ENCODE measurements around the gene ZFC3H1.
"Not testable (repeated sequence)": the region's sequence is repeated elsewhere in the genome, so short reads cannot be mapped to it uniquely, and the experiment has no call there.

DNA sequence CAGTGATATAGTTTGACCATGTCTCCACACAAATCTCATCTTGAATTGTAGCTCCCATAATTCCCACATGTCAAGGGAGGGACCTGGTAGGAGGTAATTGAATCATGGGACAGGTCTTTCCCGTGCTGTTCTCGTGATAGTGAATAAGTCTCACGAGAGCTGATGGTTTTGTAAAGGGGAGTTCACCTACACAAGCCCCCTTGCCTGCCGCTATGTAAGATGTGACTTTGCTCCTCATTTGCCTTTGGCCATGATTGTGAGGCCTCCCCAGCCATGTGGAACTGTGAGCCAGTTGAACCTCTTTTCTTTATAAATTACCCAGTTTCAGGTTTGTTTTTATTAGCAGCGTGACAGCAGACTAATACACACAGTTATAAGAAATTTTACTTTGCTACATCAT is 30.0 kb upstream of the ZFC3H1 start:
- TF ChIP-seq, protein P1, sequence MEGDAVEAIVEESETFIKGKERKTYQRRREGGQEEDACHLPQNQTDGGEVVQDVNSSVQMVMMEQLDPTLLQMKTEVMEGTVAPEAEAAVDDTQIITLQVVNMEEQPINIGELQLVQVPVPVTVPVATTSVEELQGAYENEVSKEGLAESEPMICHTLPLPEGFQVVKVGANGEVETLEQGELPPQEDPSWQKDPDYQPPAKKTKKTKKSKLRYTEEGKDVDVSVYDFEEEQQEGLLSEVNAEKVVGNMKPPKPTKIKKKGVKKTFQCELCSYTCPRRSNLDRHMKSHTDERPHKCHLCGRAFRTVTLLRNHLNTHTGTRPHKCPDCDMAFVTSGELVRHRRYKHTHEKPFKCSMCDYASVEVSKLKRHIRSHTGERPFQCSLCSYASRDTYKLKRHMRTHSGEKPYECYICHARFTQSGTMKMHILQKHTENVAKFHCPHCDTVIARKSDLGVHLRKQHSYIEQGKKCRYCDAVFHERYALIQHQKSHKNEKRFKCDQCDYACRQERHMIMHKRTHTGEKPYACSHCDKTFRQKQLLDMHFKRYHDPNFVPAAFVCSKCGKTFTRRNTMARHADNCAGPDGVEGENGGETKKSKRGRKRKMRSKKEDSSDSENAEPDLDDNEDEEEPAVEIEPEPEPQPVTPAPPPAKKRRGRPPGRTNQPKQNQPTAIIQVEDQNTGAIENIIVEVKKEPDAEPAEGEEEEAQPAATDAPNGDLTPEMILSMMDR (IDR thresholded peaks at IDR 0.05; ENCODE audit: low read depth, low read length, poor library complexity, severe bottlenecking): not testable (repeated sequence)
- not testable (repeated sequence) for TF ChIP-seq EZH2phosphoT487 (IDR thresholded peaks at IDR 0.05; ENCODE audit: borderline replicate concordance, low read length)
